IPS DF 6.9 (cell line): ENCODE data around the gene FOXO3.
"Not testable (repeated sequence)": the region's sequence is repeated elsewhere in the genome, so short reads cannot be mapped to it uniquely, and the experiment has no call there.

Experiments used
- DNase-seq: peaks from one replicate; pipeline ENCODE4 v3.0.0-alpha.2; 2013; ENCODE audit warnings: low read depth, low spot score
- H3K27ac ChIP-seq: one replicate; pipeline ENCODE4 v1.5.1; 2013; ENCODE audit warnings: low read length, control low read depth
- H3K27me3 ChIP-seq: 2 replicates; pipeline ENCODE4 v1.6.1; 2013; ENCODE audit warnings: mild to moderate bottlenecking, low read length; ENCODE audit not compliant: control insufficient read depth, insufficient read depth
- H3K36me3 ChIP-seq: 2 replicates; pipeline ENCODE4 v1.6.1; 2013; ENCODE audit warnings: low read length; ENCODE audit not compliant: control insufficient read depth, insufficient read depth
- H3K4me1 ChIP-seq: 2 replicates; pipeline ENCODE4 v1.6.1; 2013; ENCODE audit warnings: low read length; ENCODE audit not compliant: control insufficient read depth, insufficient read depth
- H3K4me3 ChIP-seq: 2 replicates; pipeline ENCODE4 v1.5.1; 2013; ENCODE audit warnings: mild to moderate bottlenecking, low read length
- H3K9me3 ChIP-seq: 2 replicates; pipeline ENCODE4 v1.6.1; 2013; ENCODE audit warnings: low read length, inconsistent platforms; ENCODE audit not compliant: control insufficient read depth, insufficient read depth
- WGBS: extraction: QIAGEN DNeasy Blood & Tissue Kit; methylation state at CpG from one replicate; pipeline ENCODE4 v1.1.7; 2013; ENCODE audit warnings: mixed read lengths, missing lambda C conversion rate; ENCODE audit not compliant: insufficient read length, insufficient coverage; 5-methylcytosine and 5-hydroxymethylcytosine counted together

FOXO3 gene

GRCh38 chr6:108683976-108684375 lies 123.3 kb downstream of the FOXO3 start:
- H3K27ac ChIP-seq, H3K4me1 ChIP-seq, H3K4me3 ChIP-seq, H3K9me3 ChIP-seq, H3K36me3 ChIP-seq, H3K27me3 ChIP-seq, DNase-seq: not testable (repeated sequence)
- WGBS, result no CpG with 5 or more reads among the region's 2 CpGs

- no peaks in the 10 kb centered on the region for H3K36me3 ChIP-seq
- WGBS, result no CpG with 5 or more reads among the region's 8 CpGs
- H3K9me3 ChIP-seq, result no peaks in the 10 kb centered on the region
- no peaks in the 10 kb centered on the region for H3K27me3 ChIP-seq
- no peak for DNase-seq
- H3K27ac ChIP-seq, result no peak overlapping the region
- no peaks in the 10 kb centered on the region; the same call in 1 of the 2 replicates for H3K4me1 ChIP-seq
- H3K4me3 ChIP-seq, result no peak overlapping the region
Observed at GRCh38 chr6:108684771-108685329, 124.1 kb downstream of the FOXO3 start.

- Histone ChIP-seq H3K4me3 (no peak overlapping the region), H3K36me3 (no peaks in the 10 kb centered on the region), H3K9me3 (no peaks in the 10 kb centered on the region), H3K4me1 (peaks cover 2% of the 10 kb centered on the region; the same call in 1 of the 2 replicates), H3K27me3 (no peaks in the 10 kb centered on the region), H3K27ac (no peak overlapping the region)
- WGBS, result no CpG with 5 or more reads among the region's 4 CpGs
- no peak for DNase-seq
Observed at GRCh38 chr6:108685970-108686369, 125.3 kb downstream of the FOXO3 start.

GRCh38 chr6:108686896-108687295 lies 126.2 kb downstream of the FOXO3 start:
- no peaks in the 10 kb centered on the region for H3K27me3 ChIP-seq
- no CpG with 5 or more reads among the region's 6 CpGs for WGBS
- no peaks in the 10 kb centered on the region for H3K9me3 ChIP-seq
- H3K36me3 ChIP-seq, result no peaks in the 10 kb centered on the region
- DNase-seq, result no peak
- no peak overlapping the region for H3K27ac ChIP-seq
- peaks cover 2% of the 10 kb centered on the region; the same call in 1 of the 2 replicates for H3K4me1 ChIP-seq
- H3K4me3 ChIP-seq, result no peak overlapping the region

GRCh38 chr6:108687921-108688320 lies 127.2 kb downstream of the FOXO3 start:
- no peak overlapping the region for H3K27ac ChIP-seq
- no CpG with 5 or more reads among the region's 1 CpG for WGBS
- DNase-seq, result no peak
- H3K4me3 ChIP-seq, result no peak overlapping the region
- no peaks in the 10 kb centered on the region for H3K9me3 ChIP-seq
- no peaks in the 10 kb centered on the region for H3K36me3 ChIP-seq
- peaks cover 2% of the 10 kb centered on the region; the same call in 1 of the 2 replicates for H3K4me1 ChIP-seq
- H3K27me3 ChIP-seq, result no peaks in the 10 kb centered on the region

- H3K9me3 ChIP-seq, result no peaks in the 10 kb centered on the region
- H3K4me1 ChIP-seq, result peaks cover 2% of the 10 kb centered on the region; the same call in 1 of the 2 replicates
- H3K36me3 ChIP-seq, result no peaks in the 10 kb centered on the region
- no CpG with 5 or more reads among the region's 15 CpGs for WGBS
- no peak overlapping the region for H3K4me3 ChIP-seq
- H3K27me3 ChIP-seq, result no peaks in the 10 kb centered on the region
- DNase-seq, result no peak
- H3K27ac ChIP-seq, result no peak overlapping the region
Observed at GRCh38 chr6:108689272-108690161, 128.8 kb downstream of the FOXO3 start.

- H3K4me3 ChIP-seq, result no peak overlapping the region
- H3K27ac ChIP-seq, result no peak overlapping the region
- DNase-seq, result no peak
- no peaks in the 10 kb centered on the region for H3K9me3 ChIP-seq
- H3K36me3 ChIP-seq, result no peaks in the 10 kb centered on the region
- peaks cover 2% of the 10 kb centered on the region; the same call in 1 of the 2 replicates for H3K4me1 ChIP-seq
- no CpG with 5 or more reads among the region's 6 CpGs for whole genome bisulfite sequencing
- H3K27me3 ChIP-seq, result no peaks in the 10 kb centered on the region
Observed at GRCh38 chr6:108690326-108691049, 129.8 kb downstream of the FOXO3 start.

- H3K4me3 ChIP-seq, result no peak overlapping the region
- peaks cover 2% of the 10 kb centered on the region; the same call in 1 of the 2 replicates for H3K4me1 ChIP-seq
- no peaks in the 10 kb centered on the region for H3K36me3 ChIP-seq
- no peaks in the 10 kb centered on the region for H3K27me3 ChIP-seq
- no peaks in the 10 kb centered on the region for H3K9me3 ChIP-seq
- DNase-seq, result no peak
- H3K27ac ChIP-seq, result no peak overlapping the region
- WGBS, result no CpG with 5 or more reads among the region's 2 CpGs
Observed at GRCh38 chr6:108693430-108694154, 132.9 kb downstream of the FOXO3 start.

GRCh38 chr6:108694816-108695215 lies 134.1 kb downstream of the FOXO3 start:
- H3K36me3 ChIP-seq, result no peaks in the 10 kb centered on the region
- WGBS, result no CpG with 5 or more reads among the region's 6 CpGs
- H3K27me3 ChIP-seq, result no peaks in the 10 kb centered on the region
- H3K4me3 ChIP-seq, result no peak overlapping the region
- H3K27ac ChIP-seq, result no peak overlapping the region
- no peaks in the 10 kb centered on the region for H3K9me3 ChIP-seq
- H3K4me1 ChIP-seq, result peaks cover 2% of the 10 kb centered on the region; the same call in 1 of the 2 replicates
- no peak for DNase-seq
